ENCODE data around the gene FMNL2. TPM values are rescaled to one million over a fixed set of nuclear protein-coding genes. Genes with fewer than 3 reads are reported as not detected.

The FMNL2 gene
- total and polyA plus RNA-seq, 11 donors: 4.7 to 19.4 (median 5.5) TPM

- no peak for ATAC-seq
- H3K9me3 ChIP-seq: no peaks in the 10 kb centered on the region
- H3K27me3 ChIP-seq: no peaks in the 10 kb centered on the region
- peak overlapping the region in 3 of 12 donors; percentile 11 to 79 (median 23) for H3K27ac ChIP-seq
- intact Hi-C loops (cut with DNase I): no loop called here
- no peak overlapping the region for H3K4me3 ChIP-seq
- DNase-seq: no peak
- no peaks in the 10 kb centered on the region for H3K36me3 ChIP-seq
- peaks cover 0 to 86% (median 42%) of the 10 kb centered on the region in 12 donors for H3K4me1 ChIP-seq
- no peak for TF ChIP-seq POLR2A (IDR thresholded peaks at IDR 0.05)
- no peak for TF ChIP-seq CTCF (IDR thresholded peaks at IDR 0.05)
- WGBS, 4 donors: 74 to 79% (median 78%) methylated on average over 4 of the region's 4 CpGs
Measured at GRCh38 chr2:152467677-152468410, 132.9 kb downstream of the FMNL2 start.

- peaks cover 0 to 86% (median 43%) of the 10 kb centered on the region in 12 donors for H3K4me1 ChIP-seq
- WGBS, 4 donors: 42 to 46% (median 44%) methylated on average over 8 of the region's 8 CpGs
- TF ChIP-seq POLR2A (IDR thresholded peaks at IDR 0.05) (no peak), CTCF (IDR thresholded peaks at IDR 0.05) (peak in 2 of 12 donors; percentile 8 to 9)
- peak overlapping the region in 10 of 12 donors; percentile 1 to 79 (median 39) for H3K27ac ChIP-seq
- H3K36me3 ChIP-seq: no peaks in the 10 kb centered on the region
- no peaks in the 10 kb centered on the region for H3K27me3 ChIP-seq
- H3K9me3 ChIP-seq: no peaks in the 10 kb centered on the region
- H3K4me3 ChIP-seq: peak overlapping the region in 5 of 12 donors; percentile 8 to 27 (median 17)
- DNase-seq: no peak
- peak; percentile 18 to 52 (median 46) for ATAC-seq
- intact Hi-C loops (cut with DNase I): no loop called here
Measured at GRCh38 chr2:152468899-152469692, 134.1 kb downstream of the FMNL2 start.

GRCh38 chr2:152470861-152471854 is 136.2 kb downstream of the FMNL2 start:
- Histone ChIP-seq H3K36me3 (no peaks in the 10 kb centered on the region), H3K9me3 (no peaks in the 10 kb centered on the region), H3K4me3 (no peak overlapping the region), H3K4me1 (peaks cover 0 to 69% (median 39%) of the 10 kb centered on the region in 12 donors), H3K27ac (peak overlapping the region in 8 of 12 donors; percentile 2 to 60 (median 24)), H3K27me3 (no peaks in the 10 kb centered on the region)
- DNase-seq (no peak), ATAC-seq (peak in 3 of 4 donors; percentile 49 to 69 (median 68))
- TF ChIP-seq POLR2A (IDR thresholded peaks at IDR 0.05): no peak
- intact Hi-C loops (cut with DNase I): loop anchor here in 1 of 10 donors (5.0 kb wide), 1 partner anchor 134 kb away; the partner anchor contains the start of gene FMNL2
- 27 to 36% (median 34%) methylated on average over 12 of the region's 12 CpGs for WGBS, 4 donors

GRCh38 chr2:152472481-152472887 is 137.5 kb downstream of the FMNL2 start:
- Histone ChIP-seq H3K4me1 (peaks cover 0 to 58% (median 34%) of the 10 kb centered on the region in 12 donors), H3K9me3 (no peaks in the 10 kb centered on the region), H3K36me3 (no peaks in the 10 kb centered on the region), H3K27me3 (no peaks in the 10 kb centered on the region), H3K4me3 (no peak overlapping the region), H3K27ac (no peak overlapping the region)
- TF ChIP-seq CTCF (IDR thresholded peaks at IDR 0.05) (no peak), POLR2A (IDR thresholded peaks at IDR 0.05) (no peak)
- ATAC-seq (no peak), DNase-seq (no peak)
- 85 to 100% (median 96%) methylated on average over 1 of the region's 1 CpG for WGBS, 4 donors
- intact Hi-C loops (cut with DNase I): loop anchor here in 1 of 10 donors (5.0 kb wide), 1 partner anchor 135 kb away; the partner anchor contains the start of gene FMNL2

Measured in heart left ventricle (tissue), 16 donors.